AG04450 (cell line): ENCODE measurements around the gene SYTL2. TPM values are rescaled to one million over a fixed set of nuclear protein-coding genes. Genes with fewer than 3 reads are reported as not detected.

Experiments
- CTCF ChIA-PET: fragments of 300-600, 350-600 bp; formaldehyde crosslinking; extraction: SDS; loops from one replicate; lab custom pipeline; 2022; ENCODE audit warnings: antibody characterized with exemption, inconsistent platforms; lab: Charles Lee
- POLR2A ChIA-PET: fragments of 350-600 bp; formaldehyde crosslinking; extraction: SDS; loops from one replicate; lab custom pipeline; 2021; ENCODE audit warnings: antibody characterized with exemption, inconsistent platforms; lab: Yijun Ruan, JAX
- DNase-seq: peaks from one replicate; pipeline ENCODE4 v3.0.0-alpha.2; 2011; ENCODE audit warnings: low read depth, low spot score
- H3K27ac ChIP-seq: one replicate; pipeline ENCODE4 v1.5.1; 2012; ENCODE audit warnings: low read depth, low read length, control low read depth
- H3K27me3 ChIP-seq: one replicate; pipeline ENCODE4 v1.6.0; 2012; ENCODE audit warnings: low read length; ENCODE audit not compliant: control insufficient read depth, insufficient read depth
- H3K4me3 ChIP-seq: 2 replicates; pipeline ENCODE4 v1.5.1; 2011; ENCODE audit warnings: mild to moderate bottlenecking, low read depth, low read length, control low read depth
- H3K9me3 ChIP-seq: 2 replicates; pipeline ENCODE4 v1.5.1; 2012; ENCODE audit warnings: low read length; ENCODE audit not compliant: control insufficient read depth, insufficient read depth
- CTCF ChIP-seq: IDR thresholded peaks from 2 replicates; pipeline ENCODE4 v1.5.1; 2011; ENCODE audit warnings: low read depth, low read length, control low read depth, inconsistent platforms
- polyA plus RNA-seq: library from polyadenylated mRNA; depleted of rRNA; stranded (reverse); fragments of >200 nt; gene quantifications from 2 replicates; pipeline ENCODE4 v1.2.3, GENCODE V29; 2011

The SYTL2 gene
- polyA plus RNA-seq, 1 experiment: 169 TPM

- Histone ChIP-seq H3K9me3 (no peaks in the 10 kb centered on the region), H3K27me3 (no peaks in the 10 kb centered on the region), H3K4me3 (no peak overlapping the region), H3K27ac (peak overlapping the region; percentile 21)
- DNase-seq: no peak
- POLR2A ChIA-PET: interaction anchor here (0.6 kb wide), 1 partner anchor 53 kb away, joined by 4 read pairs; no protein-coding TSS in a partner anchor
- no peak for TF ChIP-seq CTCF
- CTCF ChIA-PET: no interaction called here
These were observed 78.0 kb downstream of the SYTL2 start for GRCh38 chr11:85732965-85733364.

- H3K27me3 ChIP-seq: no peaks in the 10 kb centered on the region
- CTCF ChIA-PET: interaction anchor here (1.0 to 1.4 kb wide), 2 partner anchors 15 to 129 kb away, joined by 3 read pairs; partner anchors contain the start of gene CCDC83
- H3K9me3 ChIP-seq: 0 out of 2 replicates have a peak, but pooled peaks cover 2% of the 10 kb centered on the region
- POLR2A ChIA-PET: no interaction called here
- no peak for DNase-seq
- no peak overlapping the region for H3K4me3 ChIP-seq
- H3K27ac ChIP-seq: no peak overlapping the region
- no peak for TF ChIP-seq CTCF
These were observed 84.6 kb downstream of the SYTL2 start for GRCh38 chr11:85726381-85726780.

GRCh38 chr11:85725510-85726258 lies 85.3 kb downstream of the SYTL2 start:
- peak; percentile 15; the same call in 1 of the 2 replicates for TF ChIP-seq CTCF
- no peaks in the 10 kb centered on the region for H3K27me3 ChIP-seq
- H3K4me3 ChIP-seq: no peak overlapping the region
- ChIA-PET POLR2A (no interaction called here), CTCF (interaction anchor here (1.4 kb wide), 1 partner anchor 130 kb away, joined by 3 read pairs; the partner anchor contains the start of gene CCDC83)
- 0 out of 2 replicates have a peak, but pooled peaks cover 2% of the 10 kb centered on the region for H3K9me3 ChIP-seq
- peak overlapping the region; percentile 81 for H3K27ac ChIP-seq
- DNase-seq: peak; percentile 80

GRCh38 chr11:85724748-85725465 lies 86.0 kb downstream of the SYTL2 start:
- ChIA-PET POLR2A (interaction anchor here (0.6 kb wide), 1 partner anchor 177 kb away, joined by 3 read pairs; no protein-coding TSS in a partner anchor), CTCF (interaction anchor here (1.4 kb wide), 1 partner anchor 130 kb away, joined by 3 read pairs; the partner anchor contains the start of gene CCDC83)
- H3K27ac ChIP-seq: peak overlapping the region; percentile 81

More at GRCh38 chr11:85724748-85725465, 86.0 kb downstream of the SYTL2 start:
- 0 out of 2 replicates have a peak, but pooled peaks cover 2% of the 10 kb centered on the region for H3K9me3 ChIP-seq
- no peak for TF ChIP-seq CTCF
- no peak overlapping the region for H3K4me3 ChIP-seq
- no peak for DNase-seq
- no peaks in the 10 kb centered on the region for H3K27me3 ChIP-seq
